ENCODE data around the gene MRPL9.

The MRPL9 gene

GRCh38 chr1:151710187-151710840 lies 53.0 kb downstream of the MRPL9 start:
- DNase-seq: no peak

Data from SHP77 treated with DMSO at 0.1 percent for 48 hours (cell line).